ENCODE results near the gene HDAC4.

Gene HDAC4

GRCh38 chr2:239358062-239358754 lies 42.6 kb downstream of the HDAC4 start:
- TF ChIP-seq CTCF (IDR thresholded peaks at IDR 0.05; ENCODE audit: control insufficient read depth, insufficient read depth, low read depth, low read length, missing control alignments): no peak
- no peak for DNase-seq (ENCODE audit: low read depth)
- H3K4me3 ChIP-seq (ENCODE audit: control insufficient read depth, low read depth, low read length): no peak overlapping the region

GRCh38 chr2:239355724-239356123 lies 45.1 kb downstream of the HDAC4 start:
- no peak overlapping the region for H3K4me3 ChIP-seq (ENCODE audit: control insufficient read depth, low read depth, low read length)
- no peak for DNase-seq (ENCODE audit: low read depth)
- TF ChIP-seq CTCF (IDR thresholded peaks at IDR 0.05; ENCODE audit: control insufficient read depth, insufficient read depth, low read depth, low read length, missing control alignments): no peak

GRCh38 chr2:239355139-239355538 lies 45.7 kb downstream of the HDAC4 start:
- no peak for DNase-seq (ENCODE audit: low read depth)
- no peak overlapping the region for H3K4me3 ChIP-seq (ENCODE audit: control insufficient read depth, low read depth, low read length)
- TF ChIP-seq CTCF (IDR thresholded peaks at IDR 0.05; ENCODE audit: control insufficient read depth, insufficient read depth, low read depth, low read length, missing control alignments): no peak

GRCh38 chr2:239354791-239355136 lies 46.1 kb downstream of the HDAC4 start:
- DNase-seq (ENCODE audit: low read depth): no peak
- no peak overlapping the region for H3K4me3 ChIP-seq (ENCODE audit: control insufficient read depth, low read depth, low read length)
- no peak for TF ChIP-seq CTCF (IDR thresholded peaks at IDR 0.05; ENCODE audit: control insufficient read depth, insufficient read depth, low read depth, low read length, missing control alignments)

- no peak overlapping the region for H3K4me3 ChIP-seq (ENCODE audit: control insufficient read depth, low read depth, low read length)
- TF ChIP-seq CTCF (IDR thresholded peaks at IDR 0.05; ENCODE audit: control insufficient read depth, insufficient read depth, low read depth, low read length, missing control alignments): no peak
- no peak for DNase-seq (ENCODE audit: low read depth)
These were observed 46.6 kb downstream of the HDAC4 start for GRCh38 chr2:239354132-239354790.

GRCh38 chr2:239353692-239354091 lies 47.1 kb downstream of the HDAC4 start:
- H3K4me3 ChIP-seq (ENCODE audit: control insufficient read depth, low read depth, low read length): no peak overlapping the region
- no peak for DNase-seq (ENCODE audit: low read depth)
- TF ChIP-seq CTCF (IDR thresholded peaks at IDR 0.05; ENCODE audit: control insufficient read depth, insufficient read depth, low read depth, low read length, missing control alignments): no peak

Data from AG09309 (cell line).